NCI-H2029 treated with DMSO at 0.1 percent for 48 hours (cell line): ENCODE results near the gene FOXP4.
"Not testable (repeated sequence)": the region's sequence is repeated elsewhere in the genome, so short reads cannot be mapped to it uniquely, and the experiment has no call there.

Source experiments
- DNase-seq: peaks from one replicate; lab custom pipeline; 2025; lab: John Stamatoyannopoulos, UW

The FOXP4 gene

GRCh38 chr6:41600499-41601247 is 54.5 kb downstream of the FOXP4 start:
- DNase-seq, result no peak

- no peak for DNase-seq
Observed at GRCh38 chr6:41601248-41601549, 55.0 kb downstream of the FOXP4 start.

GRCh38 chr6:41602422-41602743 is 56.2 kb downstream of the FOXP4 start:
- no peak for DNase-seq

GRCh38 chr6:41602864-41603608 is 56.9 kb downstream of the FOXP4 start:
- peak; percentile 65 for DNase-seq

GRCh38 chr6:41604006-41604405 is 57.8 kb downstream of the FOXP4 start:
- no peak for DNase-seq

- no peak for DNase-seq
Observed at GRCh38 chr6:41605649-41606048, 59.5 kb downstream of the FOXP4 start.

- DNase-seq, result no peak
Observed at GRCh38 chr6:41607036-41607435, 60.9 kb downstream of the FOXP4 start.

- no peak for DNase-seq
Observed at GRCh38 chr6:41607736-41608135, 61.6 kb downstream of the FOXP4 start.

- DNase-seq, result no peak
Observed at GRCh38 chr6:41608443-41609151, 62.4 kb downstream of the FOXP4 start.

GRCh38 chr6:41614715-41615114 is 68.5 kb downstream of the FOXP4 start:
- DNase-seq, result no peak

GRCh38 chr6:41615311-41615710 is 69.1 kb downstream of the FOXP4 start:
- no peak for DNase-seq

- no peak for DNase-seq
Observed at GRCh38 chr6:41618598-41618997, 72.4 kb downstream of the FOXP4 start.

- DNase-seq, result not testable (repeated sequence)
Observed at GRCh38 chr6:41619193-41619592, 73.0 kb downstream of the FOXP4 start.

GRCh38 chr6:41621367-41621766 is 75.2 kb downstream of the FOXP4 start:
- no peak for DNase-seq

GRCh38 chr6:41621802-41622201 is 75.6 kb downstream of the FOXP4 start:
- DNase-seq, result no peak

GRCh38 chr6:41622206-41622988 is 76.2 kb downstream of the FOXP4 start:
- no peak for DNase-seq

- DNase-seq, result no peak
Observed at GRCh38 chr6:41623330-41623729, 77.1 kb downstream of the FOXP4 start.

- DNase-seq, result no peak
Observed at GRCh38 chr6:41624621-41625380, 78.6 kb downstream of the FOXP4 start.

GRCh38 chr6:41625442-41625841 is 79.3 kb downstream of the FOXP4 start:
- peak; percentile 44 for DNase-seq

- DNase-seq, result no peak
Observed at GRCh38 chr6:41626022-41626421, 79.8 kb downstream of the FOXP4 start.

GRCh38 chr6:41626917-41627316 is 80.7 kb downstream of the FOXP4 start:
- no peak for DNase-seq

- no peak for DNase-seq
Observed at GRCh38 chr6:41629128-41629527, 82.9 kb downstream of the FOXP4 start.
